Measurements from ENCODE around the gene CDK4.
"Not testable (repeated sequence)": the region's sequence is repeated elsewhere in the genome, so short reads cannot be mapped to it uniquely, and the experiment has no call there.

CDK4 gene

DNA sequence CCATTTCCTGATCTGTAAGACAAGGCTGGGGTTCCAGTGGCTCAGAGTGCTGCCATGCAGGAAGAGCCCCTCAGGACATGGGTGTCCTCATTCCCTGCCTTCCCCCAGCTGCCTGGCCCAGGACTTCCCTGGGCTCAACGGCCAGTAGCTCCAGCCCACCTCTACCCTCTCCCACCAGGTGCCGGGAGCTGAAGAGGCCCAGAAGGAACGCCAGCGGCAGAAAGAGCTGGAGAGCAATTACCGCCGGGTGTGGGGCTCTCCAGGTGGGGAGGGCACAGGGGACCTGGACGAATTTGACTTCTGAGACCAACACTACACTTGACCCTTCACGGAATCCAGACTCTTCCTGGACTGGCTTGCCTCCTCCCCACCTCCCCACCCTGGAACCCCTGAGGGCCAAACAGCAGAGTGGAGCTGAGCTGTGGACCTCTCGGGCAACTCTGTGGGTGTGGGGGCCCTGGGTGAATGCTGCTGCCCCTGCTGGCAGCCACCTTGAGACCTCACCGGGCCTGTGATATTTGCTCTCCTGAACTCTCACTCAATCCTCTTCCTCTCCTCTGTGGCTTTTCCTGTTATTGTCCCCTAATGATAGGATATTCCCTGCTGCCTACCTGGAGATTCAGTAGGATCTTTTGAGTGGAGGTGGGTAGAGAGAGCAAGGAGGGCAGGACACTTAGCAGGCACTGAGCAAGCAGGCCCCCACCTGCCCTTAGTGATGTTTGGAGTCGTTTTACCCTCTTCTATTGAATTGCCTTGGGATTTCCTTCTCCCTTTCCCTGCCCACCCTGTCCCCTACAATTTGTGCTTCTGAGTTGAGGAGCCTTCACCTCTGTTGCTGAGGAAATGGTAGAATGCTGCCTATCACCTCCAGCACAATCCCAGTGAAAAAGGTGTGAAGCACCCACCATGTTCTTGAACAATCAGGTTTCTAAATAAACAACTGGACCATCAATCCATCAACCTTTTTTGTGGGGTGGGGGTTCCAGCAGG, 31.2 kb downstream of the CDK4 start:
- DNase-seq (ENCODE audit: insufficient read length) (no peak), FAIRE-seq (no peak)
- no peak for TF ChIP-seq TAF1 (IDR thresholded peaks at IDR 0.05; ENCODE audit: borderline replicate concordance, low read depth, low read length)
- no peak for TF ChIP-seq POLR2A (IDR thresholded peaks at IDR 0.05; ENCODE audit: low read depth, low read length)
- no peak for TF ChIP-seq POLR2AphosphoS5 (IDR thresholded peaks at IDR 0.05; ENCODE audit: low read depth, low read length)

DNA sequence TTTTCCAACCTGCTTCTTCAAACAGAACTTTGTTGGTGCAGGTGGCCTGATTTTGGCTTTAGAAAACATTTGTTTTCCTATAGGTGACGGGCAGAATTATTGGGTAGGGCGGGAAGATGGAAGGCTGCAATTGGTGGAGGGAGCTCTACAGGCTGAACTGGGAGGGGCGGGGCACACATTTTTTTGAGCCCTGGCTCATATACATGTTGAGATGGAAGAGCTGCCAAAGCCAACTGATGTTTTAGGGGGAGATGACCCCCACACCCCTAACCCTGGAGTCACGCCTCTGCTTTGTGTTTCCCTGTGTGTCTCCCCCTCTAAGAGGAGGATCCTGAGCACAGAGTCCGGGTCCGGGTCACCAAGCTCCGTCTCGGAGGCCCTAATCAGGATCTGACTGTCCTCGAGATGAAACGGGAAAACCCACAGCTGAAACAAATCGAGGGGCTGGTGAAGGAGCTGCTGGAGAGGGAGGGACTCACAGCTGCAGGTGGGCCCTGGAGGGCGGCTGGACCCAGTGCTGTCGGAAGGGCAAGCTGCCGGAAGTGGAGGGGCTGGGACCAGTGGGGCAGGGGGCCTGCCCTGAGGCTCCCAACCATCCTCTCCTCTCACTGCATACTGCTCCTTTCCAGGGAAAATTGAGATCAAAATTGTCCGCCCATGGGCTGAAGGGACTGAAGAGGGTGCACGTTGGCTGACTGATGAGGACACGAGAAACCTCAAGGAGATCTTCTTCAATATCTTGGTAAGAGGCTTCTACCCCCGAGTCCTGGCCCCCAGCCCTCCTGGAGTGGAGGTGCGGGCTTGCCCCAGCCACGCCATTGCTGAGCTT, 32.1 kb downstream of the CDK4 start:
- DNase-seq (ENCODE audit: insufficient read length): no peak
- FAIRE-seq: no peak
- TF ChIP-seq POLR2AphosphoS5 (IDR thresholded peaks at IDR 0.05; ENCODE audit: low read depth, low read length) (no peak), POLR2A (IDR thresholded peaks at IDR 0.05; ENCODE audit: low read depth, low read length) (no peak), TAF1 (IDR thresholded peaks at IDR 0.05; ENCODE audit: borderline replicate concordance, low read depth, low read length) (no peak)

DNA sequence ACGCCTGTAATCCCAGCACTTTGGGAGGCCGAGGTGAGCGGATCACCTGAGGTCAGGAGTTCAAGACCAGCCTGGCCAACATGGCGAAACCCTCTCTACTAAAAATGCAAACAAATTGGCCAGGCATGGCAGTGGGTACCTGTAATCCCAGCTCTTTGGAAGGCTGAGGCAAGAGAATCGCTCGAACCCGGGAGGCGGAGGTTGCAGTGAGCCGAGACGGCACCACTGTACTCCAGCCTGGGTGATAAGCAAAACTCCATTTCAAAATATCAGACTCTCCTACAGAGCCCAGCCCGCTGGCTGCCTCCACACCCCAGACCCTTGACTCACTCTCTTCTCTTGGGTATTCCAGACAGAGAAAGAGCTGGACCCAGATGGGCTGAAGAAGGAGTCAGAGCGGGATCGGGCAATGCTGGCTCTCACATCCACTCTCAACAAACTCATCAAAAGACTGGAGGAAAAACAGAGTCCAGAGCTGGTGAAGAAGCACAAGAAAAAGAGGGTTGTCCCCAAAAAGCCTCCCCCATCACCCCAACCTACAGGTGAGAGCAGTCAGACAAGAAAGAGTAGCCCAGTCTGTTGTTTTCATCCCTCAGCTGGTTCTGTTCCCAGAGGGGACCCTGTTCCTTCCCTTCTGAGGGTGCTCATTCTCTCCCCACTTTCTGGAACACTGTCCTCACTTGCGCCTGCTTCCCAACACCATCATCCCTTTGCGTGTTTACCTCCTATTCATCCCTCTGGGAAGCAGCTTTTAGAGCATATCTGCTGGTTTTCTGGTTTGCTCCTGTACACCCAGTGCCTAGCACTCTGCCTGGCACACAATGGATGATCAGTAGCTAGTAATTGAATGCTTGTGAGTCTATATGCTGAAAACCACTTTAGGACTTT, 33.2 kb downstream of the CDK4 start:
- no peak for DNase-seq (ENCODE audit: insufficient read length)
- no peak for FAIRE-seq

DNA sequence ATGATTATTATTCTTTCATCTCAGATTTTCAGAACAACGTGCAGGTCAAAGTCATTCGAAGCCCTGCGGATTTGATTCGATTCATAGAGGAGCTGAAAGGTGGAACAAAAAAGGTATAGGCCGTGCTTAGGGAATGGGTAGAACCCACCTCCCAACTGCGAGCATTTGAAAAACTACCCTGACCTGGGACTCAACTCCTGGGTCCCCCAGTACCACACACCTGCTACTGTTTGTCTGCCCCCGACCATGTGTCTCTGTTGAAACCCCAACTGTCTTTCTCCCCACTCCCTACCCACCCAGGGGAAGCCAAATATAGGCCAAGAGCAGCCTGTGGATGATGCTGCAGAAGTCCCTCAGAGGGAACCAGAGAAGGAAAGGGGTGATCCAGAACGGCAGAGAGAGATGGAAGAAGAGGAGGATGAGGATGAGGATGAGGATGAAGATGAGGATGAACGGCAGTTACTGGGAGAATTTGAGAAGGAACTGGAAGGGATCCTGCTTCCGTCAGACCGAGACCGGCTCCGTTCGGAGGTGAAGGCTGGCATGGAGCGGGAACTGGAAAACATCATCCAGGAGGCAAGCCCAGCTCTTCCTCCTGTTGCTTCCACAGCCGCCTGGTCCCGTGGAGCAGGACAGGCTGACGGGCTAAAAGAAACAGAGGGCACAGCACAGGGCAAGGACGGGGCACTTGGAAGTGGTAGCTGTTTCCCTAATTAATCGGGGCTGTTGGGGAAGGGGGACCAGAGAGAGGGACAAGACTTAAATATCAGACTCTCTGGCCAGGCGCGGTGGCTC, 34.1 kb downstream of the CDK4 start:
- no peak for FAIRE-seq
- no peak for TF ChIP-seq POLR2A (IDR thresholded peaks at IDR 0.05; ENCODE audit: low read depth, low read length)
- no peak for TF ChIP-seq TAF1 (IDR thresholded peaks at IDR 0.05; ENCODE audit: borderline replicate concordance, low read depth, low read length)
- TF ChIP-seq POLR2AphosphoS5 (IDR thresholded peaks at IDR 0.05; ENCODE audit: low read depth, low read length): no peak
- DNase-seq (ENCODE audit: insufficient read length): no peak

More for the DNA sequence above, 33.2 kb downstream of the CDK4 start:
- TF ChIP-seq TAF1 (IDR thresholded peaks at IDR 0.05; ENCODE audit: borderline replicate concordance, low read depth, low read length) (no peak), POLR2AphosphoS5 (IDR thresholded peaks at IDR 0.05; ENCODE audit: low read depth, low read length) (no peak), POLR2A (IDR thresholded peaks at IDR 0.05; ENCODE audit: low read depth, low read length) (no peak)

DNA sequence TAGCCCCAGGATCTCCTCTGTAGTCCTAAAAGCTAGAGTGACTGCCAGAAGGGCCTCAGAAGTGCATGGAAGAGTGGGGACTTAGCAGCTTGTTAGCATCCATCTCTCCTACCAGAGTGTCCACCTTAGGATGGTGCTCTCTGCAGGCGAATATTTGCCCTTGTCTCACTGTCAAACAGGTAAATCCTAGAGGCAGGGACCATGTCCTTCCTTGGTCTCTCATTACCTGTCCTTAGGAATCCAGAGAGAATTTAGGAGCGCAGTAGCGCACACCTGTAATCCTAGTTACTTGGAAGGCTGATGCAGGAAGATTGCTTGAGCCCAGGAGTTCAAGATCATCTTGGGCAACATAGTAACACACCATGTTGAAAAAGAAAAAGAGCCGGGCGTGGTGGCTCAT, 35.0 kb downstream of the CDK4 start:
- TF ChIP-seq TAF1 (IDR thresholded peaks at IDR 0.05; ENCODE audit: borderline replicate concordance, low read depth, low read length) (no peak), POLR2A (IDR thresholded peaks at IDR 0.05; ENCODE audit: low read depth, low read length) (no peak), POLR2AphosphoS5 (IDR thresholded peaks at IDR 0.05; ENCODE audit: low read depth, low read length) (no peak)
- DNase-seq (ENCODE audit: insufficient read length) (no peak), FAIRE-seq (no peak)

DNA sequence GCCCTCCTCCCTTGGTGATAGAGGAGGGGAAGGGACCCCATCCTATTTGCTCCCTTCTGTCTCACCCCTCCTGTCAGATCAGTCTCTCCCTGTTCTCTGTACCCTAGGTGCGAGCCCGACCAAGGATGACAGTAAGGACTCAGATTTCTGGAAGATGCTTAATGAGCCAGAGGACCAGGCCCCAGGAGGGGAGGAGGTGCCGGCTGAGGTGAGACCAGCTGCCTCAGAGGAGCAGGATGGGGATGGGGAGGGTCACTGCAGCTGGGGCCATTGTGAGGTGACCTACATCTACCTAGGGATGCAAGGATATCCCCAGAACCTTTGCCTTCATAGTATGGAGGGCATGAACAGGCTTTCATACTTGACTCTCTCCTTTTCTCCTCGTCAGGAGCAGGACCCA, 35.8 kb downstream of the CDK4 start:
- FAIRE-seq (no peak), DNase-seq (ENCODE audit: insufficient read length) (no peak)
- TF ChIP-seq POLR2A (IDR thresholded peaks at IDR 0.05; ENCODE audit: low read depth, low read length): no peak
- TF ChIP-seq POLR2AphosphoS5 (IDR thresholded peaks at IDR 0.05; ENCODE audit: low read depth, low read length): no peak
- TF ChIP-seq TAF1 (IDR thresholded peaks at IDR 0.05; ENCODE audit: borderline replicate concordance, low read depth, low read length): no peak

DNA sequence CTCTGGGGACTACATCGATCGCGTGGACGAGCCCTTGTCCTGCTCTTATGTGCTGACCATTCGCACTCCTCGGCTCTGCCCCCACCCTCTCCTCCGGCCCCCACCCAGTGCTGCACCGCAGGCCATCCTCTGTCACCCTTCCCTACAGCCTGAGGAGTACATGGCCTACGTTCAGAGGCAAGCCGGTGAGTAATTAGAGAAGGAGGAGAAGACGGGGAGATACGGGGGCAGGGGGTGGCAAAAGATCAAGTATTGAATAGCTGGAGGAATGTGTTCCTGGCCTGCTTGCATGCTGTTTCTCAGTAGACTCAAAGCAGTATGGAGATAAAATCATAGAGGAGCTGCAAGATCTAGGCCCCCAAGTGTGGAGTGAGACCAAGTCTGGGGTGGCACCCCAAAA, 36.3 kb downstream of the CDK4 start:
- FAIRE-seq: no peak
- no peak for TF ChIP-seq POLR2AphosphoS5 (IDR thresholded peaks at IDR 0.05; ENCODE audit: low read depth, low read length)
- no peak for TF ChIP-seq TAF1 (IDR thresholded peaks at IDR 0.05; ENCODE audit: borderline replicate concordance, low read depth, low read length)
- TF ChIP-seq POLR2A (IDR thresholded peaks at IDR 0.05; ENCODE audit: low read depth, low read length): no peak
- DNase-seq (ENCODE audit: insufficient read length): no peak

DNA sequence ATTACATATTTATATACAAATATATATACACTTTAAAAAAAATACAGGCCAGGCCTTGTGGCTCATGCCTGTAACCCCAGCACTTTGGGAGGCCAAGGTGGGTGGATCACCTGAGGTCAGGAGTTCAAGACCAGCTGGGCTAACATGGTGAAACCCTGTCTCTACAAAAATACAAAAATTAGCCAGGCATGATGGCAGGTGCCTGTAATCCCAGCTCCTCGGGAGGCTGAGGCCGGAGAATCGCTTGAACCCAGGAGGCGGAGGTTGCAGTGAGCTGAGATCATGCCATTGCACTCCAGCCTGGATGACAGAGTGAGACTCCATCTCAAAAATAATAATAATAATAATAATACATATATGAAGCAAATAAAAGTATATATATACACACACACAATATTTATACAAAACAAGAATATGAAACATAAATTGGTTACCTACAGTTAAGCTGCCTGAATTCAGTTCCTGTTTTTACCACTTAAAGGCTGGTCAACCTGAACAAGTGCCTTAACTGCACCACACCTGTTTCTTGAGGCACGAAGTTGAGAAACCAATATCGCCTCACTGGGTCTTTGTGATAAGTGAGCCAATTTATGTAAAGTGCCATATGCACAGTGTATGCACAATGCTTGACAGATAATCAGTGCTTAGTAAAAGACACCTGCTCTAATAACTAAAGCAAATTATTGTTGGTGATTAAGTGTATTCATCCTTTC, 36.9 kb downstream of the CDK4 start:
- DNase-seq (ENCODE audit: insufficient read length); FAIRE-seq: not testable (repeated sequence)

DNA sequence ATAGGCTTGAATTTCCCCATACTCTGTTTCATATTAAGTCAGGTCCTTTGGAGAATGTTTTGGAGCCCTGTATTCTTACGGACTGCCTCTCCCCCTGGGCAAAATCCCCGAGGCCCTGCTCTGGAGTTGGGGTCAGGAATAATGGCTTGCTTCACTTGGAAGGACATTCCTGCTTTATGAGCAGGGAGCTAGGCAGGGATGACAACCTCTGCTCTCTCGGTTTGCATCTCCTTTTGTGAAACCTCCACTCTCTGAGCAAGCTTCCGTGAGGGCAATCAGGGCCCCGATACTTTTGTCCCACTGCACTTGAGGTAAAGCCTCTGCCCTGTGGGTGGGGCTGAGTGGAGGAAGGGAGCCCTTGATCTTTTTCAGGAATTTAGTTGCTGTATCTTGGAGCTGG, 38.9 kb downstream of the CDK4 start:
- DNase-seq (ENCODE audit: insufficient read length) (no peak), FAIRE-seq (no peak)
- TF ChIP-seq POLR2A (IDR thresholded peaks at IDR 0.05; ENCODE audit: low read depth, low read length) (no peak), POLR2AphosphoS5 (IDR thresholded peaks at IDR 0.05; ENCODE audit: low read depth, low read length) (no peak), TAF1 (IDR thresholded peaks at IDR 0.05; ENCODE audit: borderline replicate concordance, low read depth, low read length) (no peak)

DNA sequence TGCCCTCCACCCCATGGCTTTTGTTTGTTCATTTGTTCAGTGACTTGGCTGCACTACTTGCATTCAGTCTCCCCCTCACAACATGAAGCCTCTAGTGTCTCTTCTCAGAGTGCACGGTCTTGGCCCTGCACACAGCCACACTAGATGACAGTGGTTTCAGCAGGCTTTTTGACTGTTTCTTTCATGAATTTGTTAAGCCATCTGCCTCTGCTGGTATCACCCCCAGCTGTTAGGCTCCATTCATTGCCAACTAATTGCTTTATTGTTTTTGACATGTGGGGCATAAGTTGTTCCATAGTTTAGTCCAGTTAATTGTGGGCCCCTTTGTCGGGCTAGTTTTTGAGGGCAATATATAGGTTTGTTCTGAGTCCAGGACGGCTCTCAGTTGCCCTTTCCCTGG, 39.4 kb downstream of the CDK4 start:
- no peak for DNase-seq (ENCODE audit: insufficient read length)
- TF ChIP-seq POLR2AphosphoS5 (IDR thresholded peaks at IDR 0.05; ENCODE audit: low read depth, low read length): no peak
- TF ChIP-seq TAF1 (IDR thresholded peaks at IDR 0.05; ENCODE audit: borderline replicate concordance, low read depth, low read length): no peak
- no peak for TF ChIP-seq POLR2A (IDR thresholded peaks at IDR 0.05; ENCODE audit: low read depth, low read length)
- FAIRE-seq: no peak
